COLO668 (cell line): ENCODE data around the gene TMEM253.

Source experiments
- DNase-seq: peaks from one replicate; lab custom pipeline; 2025; ENCODE audit not compliant: unreplicated experiment; lab: John Stamatoyannopoulos, UW

The TMEM253 gene

DNA sequence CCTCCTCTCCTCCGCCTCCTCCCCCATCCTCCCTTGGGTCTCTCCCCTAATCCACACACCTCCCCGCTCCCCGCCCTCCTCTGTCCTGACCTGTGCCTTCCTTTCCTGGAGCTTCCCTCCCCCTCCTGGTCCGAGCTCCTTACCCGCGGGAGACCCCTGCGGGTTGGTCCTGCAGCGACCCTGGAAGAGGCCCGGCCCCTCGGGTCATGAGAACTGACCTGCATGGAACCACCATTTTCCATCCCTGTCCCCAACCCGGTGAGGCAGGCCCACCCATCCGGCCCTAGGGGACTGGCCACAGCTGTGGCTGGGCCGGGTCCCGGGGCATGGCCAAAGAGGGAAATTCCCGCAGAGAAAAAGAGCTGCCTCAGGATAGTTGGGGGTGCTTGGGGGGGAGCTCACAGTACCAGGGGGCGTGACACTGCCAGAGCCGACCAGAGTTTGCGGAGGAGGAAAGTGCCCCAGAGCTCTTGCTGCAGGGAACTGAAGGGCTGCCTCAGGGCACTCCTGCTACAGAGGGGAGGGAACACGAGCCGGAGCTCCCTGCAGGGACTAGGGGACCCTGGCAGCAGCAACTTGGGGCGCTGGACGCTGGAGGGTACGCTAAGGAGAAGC lies 30.1 kb upstream of the TMEM253 start:
- peak; percentile 45 for DNase-seq

DNA sequence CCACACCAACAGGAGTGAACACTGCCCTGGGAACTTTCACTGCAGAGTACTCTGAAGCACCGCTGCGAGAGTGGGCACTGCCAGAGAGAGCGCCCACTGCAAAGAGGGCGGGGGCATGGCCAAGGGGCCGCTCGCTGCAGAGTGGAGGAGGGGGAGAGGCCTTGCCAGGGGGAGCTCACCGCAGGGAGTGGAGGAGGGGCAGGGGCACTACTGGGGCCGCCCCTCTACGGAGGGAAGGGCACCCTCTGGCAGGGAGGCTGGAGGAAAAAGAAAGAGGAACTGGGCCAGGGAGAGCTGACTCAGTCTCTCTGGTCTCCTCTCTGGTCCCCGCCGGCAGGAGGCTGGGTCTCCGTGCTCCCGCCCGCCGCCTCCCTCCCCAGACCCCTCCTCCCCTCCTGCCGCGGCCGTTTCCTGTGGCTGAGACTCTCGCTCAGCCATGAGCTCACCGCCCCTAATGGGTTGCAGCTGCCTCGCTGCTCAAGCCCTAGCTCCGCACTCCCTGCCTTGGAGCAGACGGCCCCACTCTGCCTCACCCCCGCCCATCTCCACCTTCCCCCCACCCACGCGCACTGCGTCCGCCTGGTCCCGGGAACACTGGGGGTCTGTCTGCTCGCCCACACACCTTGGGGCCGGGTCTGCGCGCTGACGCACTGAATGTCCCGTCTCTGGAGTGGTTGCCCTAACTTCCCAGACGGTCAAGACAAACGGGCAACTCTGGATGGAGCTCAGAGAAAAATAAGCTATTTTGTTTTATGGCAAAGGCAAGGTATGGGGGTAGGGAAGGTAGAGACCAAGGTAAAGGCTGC lies 29.4 kb upstream of the TMEM253 start:
- DNase-seq, result peak; percentile 88

DNA sequence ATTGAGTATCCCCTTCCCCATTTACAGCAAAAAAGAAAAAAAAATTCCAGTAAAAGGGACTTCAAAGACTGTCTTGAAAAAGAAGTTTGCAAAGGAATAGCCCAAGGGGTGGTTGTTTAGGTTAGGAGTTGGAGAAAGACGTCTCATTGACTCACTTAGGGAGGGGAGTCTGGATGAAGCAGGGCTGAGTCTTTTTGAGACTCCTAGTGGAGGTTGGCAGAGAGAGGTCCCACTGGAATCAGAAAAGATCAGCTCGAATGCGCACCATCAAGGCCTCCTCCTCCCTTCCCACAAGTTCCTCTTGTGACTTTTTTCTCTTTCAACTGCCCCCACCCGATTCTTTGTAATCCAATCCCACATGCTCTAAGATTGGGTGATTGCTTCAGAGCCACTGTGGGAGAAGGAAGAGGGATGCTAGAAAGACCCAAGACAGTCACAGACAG lies 28.8 kb upstream of the TMEM253 start:
- DNase-seq, result no peak

DNA sequence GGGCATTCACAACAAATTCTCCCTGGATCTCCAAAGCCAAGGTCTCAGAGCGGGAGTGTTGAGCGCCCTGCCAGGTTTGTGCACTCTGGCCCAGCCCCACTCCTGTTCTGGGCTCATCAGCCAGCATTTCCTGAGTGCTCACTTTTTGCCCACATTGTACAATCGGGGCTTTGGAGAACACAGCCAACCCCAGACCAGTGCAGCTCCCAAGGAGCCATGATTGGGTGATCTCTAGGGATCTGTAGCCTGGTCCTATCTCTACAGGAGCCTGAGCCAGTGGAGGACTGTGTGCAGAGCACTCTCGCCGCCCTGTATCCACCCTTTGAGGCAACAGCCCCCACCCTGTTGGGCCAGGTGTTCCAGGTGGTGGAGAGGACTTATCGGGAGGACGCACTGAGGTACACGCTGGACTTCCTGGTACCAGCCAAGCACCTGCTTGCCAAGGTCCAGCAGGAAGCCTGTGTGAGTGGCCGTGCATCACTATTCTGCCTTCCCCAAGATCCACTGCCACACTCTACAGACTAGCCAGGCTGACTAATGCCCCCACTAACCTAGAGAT lies 28.0 kb upstream of the TMEM253 start:
- DNase-seq, result peak; percentile 37

DNA sequence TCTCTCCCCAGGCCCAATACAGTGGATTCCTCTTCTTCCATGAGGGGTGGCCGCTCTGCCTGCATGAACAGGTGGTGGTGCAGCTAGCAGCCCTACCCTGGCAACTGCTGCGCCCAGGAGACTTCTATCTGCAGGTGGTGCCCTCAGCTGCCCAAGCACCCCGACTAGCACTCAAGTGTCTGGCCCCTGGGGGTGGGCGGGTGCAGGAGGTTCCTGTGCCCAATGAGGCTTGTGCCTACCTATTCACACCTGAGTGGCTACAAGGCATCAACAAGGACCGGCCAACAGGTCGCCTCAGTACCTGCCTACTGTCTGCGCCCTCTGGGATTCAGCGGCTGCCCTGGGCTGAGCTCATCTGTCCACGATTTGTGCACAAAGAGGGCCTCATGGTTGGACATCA lies 26.9 kb upstream of the TMEM253 start:
- no peak for DNase-seq

DNA sequence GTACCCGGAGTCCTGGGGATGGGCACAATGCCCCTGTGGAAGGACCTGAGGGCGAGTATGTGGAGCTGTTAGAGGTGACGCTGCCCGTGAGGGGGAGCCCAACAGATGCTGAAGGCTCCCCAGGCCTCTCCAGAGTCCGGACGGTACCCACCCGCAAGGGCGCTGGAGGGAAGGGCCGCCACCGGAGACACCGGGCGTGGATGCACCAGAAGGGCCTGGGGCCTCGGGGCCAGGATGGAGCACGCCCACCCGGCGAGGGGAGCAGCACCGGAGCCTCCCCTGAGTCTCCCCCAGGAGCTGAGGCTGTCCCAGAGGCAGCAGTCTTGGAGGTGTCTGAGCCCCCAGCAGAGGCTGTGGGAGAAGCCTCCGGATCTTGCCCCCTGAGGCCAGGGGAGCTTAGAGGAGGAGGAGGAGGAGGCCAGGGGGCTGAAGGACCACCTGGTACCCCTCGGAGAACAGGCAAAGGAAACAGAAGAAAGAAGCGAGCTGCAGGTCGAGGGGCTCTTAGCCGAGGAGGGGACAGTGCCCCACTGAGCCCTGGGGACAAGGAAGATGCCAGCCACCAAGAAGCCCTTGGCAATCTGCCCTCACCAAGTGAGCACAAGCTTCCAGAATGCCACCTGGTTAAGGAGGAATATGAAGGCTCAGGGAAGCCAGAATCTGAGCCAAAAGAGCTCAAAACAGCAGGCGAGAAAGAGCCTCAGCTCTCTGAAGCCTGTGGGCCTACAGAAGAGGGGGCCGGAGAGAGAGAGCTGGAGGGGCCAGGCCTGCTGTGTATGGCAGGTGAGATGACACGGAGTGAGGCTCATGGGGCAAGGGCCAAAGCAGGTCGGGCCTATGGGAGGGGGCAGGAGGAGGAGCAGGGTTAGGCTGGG lies 26.2 kb upstream of the TMEM253 start:
- no peak for DNase-seq

DNA sequence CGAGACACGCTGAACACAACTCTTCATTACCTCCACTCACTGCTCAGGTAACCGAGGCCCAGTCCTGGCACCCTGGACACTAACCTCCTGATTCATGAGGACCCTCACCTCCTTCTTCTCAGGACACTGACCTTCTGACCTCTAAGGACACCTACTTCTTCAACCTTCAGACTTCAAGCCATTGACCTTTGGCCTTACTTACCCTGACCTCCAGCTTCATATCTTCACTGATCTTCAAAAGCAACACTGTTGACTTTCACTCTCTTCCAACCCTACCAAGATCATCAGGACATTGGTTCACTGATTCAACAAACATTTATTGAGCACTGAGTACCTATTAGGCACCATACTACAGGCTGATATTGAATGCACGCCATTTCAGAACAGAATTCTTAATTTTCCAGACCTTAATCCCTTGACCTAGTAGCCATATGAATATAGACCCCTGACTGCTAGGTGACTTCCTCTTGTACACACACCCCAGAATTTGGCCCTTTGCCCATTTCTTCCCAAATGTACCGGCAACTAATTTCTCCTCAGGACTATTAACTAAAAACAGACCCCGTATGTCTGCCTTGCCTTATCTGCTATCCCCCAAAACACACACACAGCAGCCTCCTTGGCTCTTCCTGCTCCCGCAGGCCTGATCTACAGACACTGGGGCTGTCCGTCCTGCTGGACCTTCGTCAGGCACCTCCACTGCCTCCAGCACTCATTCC lies 25.0 kb upstream of the TMEM253 start:
- no peak for DNase-seq

DNA sequence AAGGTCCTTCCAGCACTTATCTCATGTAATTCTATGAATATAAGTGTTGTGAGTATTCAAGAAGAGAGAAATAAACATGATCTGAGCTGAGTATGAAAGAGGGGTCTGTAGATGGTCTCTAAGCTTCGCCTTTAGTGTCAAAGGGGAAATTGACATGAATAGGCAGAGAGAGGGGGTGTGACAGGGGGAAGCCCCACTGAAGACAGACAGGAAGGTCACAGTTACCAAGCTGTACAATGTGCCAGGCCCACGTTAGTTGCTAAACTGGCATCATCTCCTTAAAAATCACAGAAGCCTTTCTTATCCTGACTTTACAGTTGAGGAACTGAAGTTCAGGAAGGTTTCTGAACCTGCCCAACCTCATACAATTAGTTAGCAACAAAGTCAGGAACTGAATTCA lies 23.2 kb upstream of the TMEM253 start:
- DNase-seq, result no peak

DNA sequence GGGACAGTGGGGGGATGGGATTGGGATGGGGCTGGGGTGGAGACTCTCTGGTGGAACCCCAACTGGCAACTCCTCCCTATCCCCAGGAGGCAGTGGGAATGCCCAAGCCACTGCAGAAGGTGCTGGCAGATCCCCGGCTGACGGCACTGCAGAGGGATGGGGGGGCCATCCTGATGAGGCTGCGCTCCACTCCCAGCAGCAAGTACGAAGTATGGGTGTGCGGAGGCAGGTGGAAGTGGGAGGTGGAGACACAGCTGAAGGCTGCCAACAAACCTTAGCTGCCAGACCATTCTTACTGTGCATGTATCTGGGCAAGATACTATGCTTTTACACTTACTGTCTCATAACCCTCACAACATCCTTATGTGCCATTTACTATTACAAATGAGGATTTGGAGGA lies 22.6 kb upstream of the TMEM253 start:
- no peak for DNase-seq

DNA sequence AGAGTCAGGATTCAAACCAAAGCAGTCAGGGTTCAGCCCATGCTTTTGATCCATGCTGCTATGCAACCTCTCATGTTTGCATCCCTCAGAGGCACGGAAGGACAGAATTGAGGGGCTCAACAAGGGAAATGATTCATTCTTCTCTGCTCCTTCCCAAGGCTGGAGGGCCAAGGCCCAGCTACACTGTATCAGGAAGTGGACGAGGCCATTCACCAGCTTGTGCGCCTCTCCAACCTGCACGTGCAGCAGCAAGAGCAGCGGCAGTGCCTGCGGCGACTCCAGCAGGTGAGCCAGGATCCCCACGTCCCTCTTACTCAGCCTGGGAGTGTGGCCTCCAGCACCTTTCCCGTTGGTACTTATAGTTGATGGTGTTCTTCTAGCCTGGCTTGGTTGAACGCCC lies 22.1 kb upstream of the TMEM253 start:
- DNase-seq, result no peak

DNA sequence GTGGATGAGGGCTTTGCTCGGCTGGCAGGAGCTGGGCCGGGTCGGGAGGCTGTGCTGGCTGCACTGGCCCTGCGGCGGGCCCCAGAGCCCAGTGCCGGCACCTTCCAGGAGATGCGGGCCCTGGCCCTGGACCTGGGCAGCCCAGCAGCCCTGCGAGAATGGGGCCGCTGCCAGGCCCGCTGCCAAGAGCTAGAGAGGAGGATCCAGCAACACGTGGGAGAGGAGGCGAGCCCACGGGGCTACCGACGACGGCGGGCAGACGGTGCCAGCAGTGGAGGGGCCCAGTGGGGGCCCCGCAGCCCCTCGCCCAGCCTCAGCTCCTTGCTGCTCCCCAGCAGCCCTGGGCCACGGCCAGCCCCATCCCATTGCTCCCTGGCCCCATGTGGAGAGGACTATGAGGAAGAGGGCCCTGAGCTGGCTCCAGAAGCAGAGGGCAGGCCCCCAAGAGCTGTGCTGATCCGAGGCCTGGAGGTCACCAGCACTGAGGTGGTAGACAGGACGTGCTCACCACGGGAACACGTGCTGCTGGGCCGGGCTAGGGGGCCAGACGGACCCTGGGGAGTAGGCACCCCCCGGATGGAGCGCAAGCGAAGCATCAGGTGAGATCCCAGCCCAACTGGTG lies 19.2 kb upstream of the TMEM253 start:
- no peak for DNase-seq

DNA sequence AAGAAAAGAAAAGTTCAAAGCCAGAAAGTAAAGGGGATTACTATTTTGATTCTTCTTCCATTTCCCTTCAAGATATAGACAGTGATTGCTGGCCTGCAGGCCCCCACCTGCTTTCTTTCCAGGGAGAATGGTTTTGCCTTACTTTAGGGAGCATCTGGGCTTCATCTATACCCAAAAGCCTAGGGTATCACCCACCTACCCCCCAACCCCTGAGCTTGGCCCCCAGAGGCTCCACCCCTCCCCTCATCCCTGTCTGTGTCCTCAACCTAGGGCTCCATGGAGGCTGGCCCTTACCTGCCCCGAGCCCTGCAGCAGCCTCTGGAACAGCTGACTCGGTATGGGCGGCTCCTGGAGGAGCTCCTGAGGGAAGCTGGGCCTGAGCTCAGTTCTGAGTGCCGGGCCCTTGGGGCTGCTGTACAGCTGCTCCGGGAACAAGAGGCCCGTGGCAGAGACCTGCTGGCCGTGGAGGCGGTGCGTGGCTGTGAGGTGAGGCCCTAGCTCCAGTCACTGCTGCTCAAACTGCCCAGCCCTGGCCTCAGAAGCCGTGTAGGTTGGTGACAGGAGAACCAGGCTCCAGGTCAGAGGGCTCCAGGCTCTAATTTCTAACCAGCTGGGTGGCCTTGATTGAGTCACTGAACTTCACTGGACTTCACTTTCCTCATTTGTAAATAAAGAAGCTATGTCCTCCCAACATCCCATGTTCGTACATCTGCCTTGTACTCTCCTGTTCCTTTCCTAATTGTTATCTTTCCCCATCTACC lies 17.1 kb upstream of the TMEM253 start:
- DNase-seq, result no peak

DNA sequence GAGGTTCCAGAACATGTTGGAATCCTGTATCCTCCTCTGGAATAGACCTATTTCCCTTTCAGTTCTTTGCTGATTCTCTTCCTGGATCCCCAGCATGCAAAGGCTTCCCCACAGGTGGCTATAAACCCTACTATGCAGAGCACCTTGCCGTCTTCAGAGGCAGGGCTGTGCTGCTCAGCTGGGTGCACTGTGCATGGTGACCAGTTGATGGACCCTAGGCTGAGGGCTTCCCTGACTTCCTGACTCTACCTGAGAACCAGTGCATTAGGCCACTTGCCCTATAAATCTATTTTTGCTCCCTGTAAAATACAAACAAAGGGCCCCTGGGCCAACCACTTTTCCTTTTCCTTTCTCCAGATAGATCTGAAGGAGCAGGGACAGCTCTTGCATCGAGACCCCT lies 16.5 kb upstream of the TMEM253 start:
- DNase-seq, result no peak

DNA sequence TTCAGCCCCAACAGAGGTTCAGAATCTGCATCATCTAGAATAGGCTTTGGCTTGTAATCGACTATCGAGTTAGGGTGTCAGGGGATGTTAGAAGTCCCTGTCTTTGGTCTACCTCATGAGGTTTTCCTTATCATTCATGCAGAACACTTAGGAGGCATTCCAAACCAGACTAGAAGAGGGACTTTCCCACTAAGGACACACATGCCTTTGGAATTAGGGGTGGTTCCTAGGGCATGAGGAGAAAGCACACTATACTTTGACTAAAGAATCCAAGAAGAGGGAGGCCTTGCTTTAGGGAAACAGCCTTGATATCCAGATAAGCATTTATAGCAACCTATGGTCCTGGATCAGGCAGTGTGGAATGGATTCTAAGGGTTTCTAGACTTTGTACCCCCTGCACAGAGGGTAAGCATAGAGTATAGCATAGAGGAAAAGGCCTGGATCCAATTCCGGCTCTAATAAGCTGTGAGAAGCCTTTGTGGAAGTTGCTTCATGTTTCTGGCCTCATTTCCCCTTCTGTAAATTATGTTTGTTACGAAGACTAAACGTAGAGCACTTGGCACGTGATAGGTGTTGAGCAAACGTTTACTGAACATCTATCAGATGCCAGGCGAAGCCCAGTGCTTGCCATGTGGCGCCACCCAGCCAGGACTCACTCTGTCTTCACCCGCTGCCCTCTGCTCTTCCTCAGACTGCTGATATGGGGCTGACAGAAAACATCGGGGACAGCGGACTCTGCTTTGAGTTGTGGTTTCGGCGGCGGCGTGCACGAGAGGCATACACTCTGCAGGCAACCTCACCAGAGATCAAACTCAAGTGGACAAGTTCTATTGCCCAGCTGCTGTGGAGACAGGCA lies 15.6 kb upstream of the TMEM253 start:
- no peak for DNase-seq

DNA sequence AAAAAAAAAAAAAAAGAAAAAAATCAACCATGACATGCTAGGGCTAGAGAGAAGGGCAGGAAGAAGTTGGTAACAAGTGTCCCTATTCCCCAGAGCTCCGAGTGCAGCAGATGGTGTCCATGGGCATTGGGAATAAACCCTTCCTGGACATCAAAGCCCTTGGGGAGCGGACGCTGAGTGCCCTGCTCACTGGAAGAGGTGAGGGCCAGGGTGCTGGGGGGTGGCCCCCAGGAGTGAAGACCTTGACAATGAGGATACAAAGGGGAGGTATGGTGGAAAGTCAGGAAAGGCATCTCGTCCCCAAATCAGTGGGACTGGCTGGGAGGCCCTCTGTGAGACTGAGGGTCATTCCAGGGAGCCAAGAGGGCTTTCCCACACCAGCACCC lies 14.0 kb upstream of the TMEM253 start:
- no peak for DNase-seq

DNA sequence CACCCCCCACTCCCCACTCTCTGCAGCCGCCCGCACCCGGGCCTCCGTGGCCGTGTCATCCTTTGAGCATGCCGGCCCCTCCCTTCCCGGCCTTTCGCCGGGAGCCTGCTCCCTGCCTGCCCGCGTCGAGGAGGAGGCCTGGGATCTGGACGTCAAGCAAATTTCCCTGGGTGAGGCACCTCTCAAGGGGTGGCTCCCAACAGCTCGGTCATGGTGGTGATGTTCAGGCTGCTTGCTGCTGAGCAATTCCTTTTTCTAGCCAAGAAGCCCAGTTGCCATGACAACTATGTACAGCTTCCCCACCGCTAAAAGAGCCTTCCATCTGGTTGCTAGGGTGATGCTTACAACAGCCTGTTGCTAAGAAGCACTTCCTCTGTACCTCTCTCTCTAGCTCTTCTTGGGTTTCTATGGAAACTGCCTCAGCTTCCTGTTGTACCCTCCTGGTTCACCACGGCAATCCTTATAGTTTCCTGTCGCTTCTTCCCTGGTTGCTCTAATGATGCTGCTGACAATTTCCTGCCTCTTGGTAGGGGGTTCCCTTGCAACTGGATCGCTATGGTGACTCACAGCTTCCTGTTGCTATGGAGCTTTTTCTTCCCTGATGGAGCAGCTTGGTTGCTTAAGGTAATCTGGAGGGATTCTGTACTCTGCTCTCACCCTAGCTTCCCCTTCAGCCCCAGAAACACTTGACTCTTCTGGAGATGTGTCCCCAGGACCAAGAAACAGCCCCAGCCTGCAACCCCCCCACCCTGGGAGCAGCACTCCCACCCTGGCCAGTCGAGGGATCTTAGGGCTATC lies 13.4 kb upstream of the TMEM253 start:
- DNase-seq, result peak; percentile 17

DNA sequence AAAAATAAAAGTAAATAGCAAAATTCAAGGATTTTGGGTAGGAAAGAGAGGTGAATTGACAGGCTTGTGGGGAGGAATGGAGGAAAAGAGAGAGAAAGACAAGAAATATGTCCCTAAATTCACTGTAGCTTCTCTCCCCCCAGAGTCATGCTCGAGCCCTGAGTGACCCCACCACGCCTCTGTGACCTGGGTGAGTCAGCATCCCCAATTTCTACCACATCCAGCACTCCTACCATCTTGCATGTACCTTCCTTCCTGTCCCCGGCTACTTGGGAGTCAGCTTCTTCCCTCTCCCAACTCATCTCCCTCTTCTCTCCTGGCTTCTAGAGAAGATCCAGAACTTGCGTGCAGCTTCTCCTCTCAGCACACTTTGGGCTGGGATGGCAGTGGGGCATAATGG lies 12.2 kb upstream of the TMEM253 start:
- no peak for DNase-seq

DNA sequence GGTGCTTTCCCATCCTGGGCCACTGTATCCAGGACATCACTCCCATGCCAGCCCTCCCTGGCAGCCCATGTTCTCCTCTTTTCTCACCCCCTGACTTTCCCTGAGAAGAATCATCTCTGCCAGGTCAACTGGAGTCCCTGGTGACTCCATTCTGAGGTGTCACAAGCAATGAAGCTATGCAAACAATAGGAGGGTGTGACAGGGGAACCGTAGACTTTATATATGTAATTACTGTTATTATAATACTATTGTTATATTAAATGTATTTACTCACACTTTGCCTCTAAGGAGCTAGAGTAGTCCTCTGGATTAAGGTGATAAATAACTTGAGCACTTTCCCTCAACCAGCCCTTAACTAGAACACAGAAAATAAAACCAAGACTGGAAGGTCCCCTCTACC lies 11.6 kb upstream of the TMEM253 start:
- DNase-seq, result no peak
